SHP77 (cell line): ENCODE data around the gene ALOXE3.
"Not testable (repeated sequence)": the region's sequence is repeated elsewhere in the genome, so short reads cannot be mapped to it uniquely, and the experiment has no call there.

Experiments used
- DNase-seq, 2 experiments: peaks; one replicate each; lab custom pipeline; 2025; lab: John Stamatoyannopoulos, UW

The ALOXE3 gene

DNA sequence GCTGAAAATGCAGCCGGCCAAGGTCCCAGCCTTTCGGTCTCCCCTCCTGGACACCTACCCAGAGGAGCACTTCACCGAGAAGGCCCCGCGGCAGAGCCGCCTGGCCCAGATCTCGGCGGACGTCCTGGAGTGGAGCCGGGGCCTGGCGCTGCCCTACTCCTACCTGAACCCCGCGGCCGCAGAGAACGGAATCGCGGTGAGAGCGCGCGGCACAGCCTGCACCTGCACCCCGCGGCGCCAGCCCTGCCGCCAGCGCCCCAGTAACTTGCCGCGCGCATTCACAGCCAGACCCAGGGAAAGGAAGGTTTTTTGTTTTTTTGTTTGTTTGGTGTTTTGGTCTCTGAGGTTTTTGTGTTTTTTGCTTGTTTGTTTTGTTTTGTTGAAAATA is 46.0 kb downstream of the ALOXE3 start:
- DNase-seq = no peak

DNA sequence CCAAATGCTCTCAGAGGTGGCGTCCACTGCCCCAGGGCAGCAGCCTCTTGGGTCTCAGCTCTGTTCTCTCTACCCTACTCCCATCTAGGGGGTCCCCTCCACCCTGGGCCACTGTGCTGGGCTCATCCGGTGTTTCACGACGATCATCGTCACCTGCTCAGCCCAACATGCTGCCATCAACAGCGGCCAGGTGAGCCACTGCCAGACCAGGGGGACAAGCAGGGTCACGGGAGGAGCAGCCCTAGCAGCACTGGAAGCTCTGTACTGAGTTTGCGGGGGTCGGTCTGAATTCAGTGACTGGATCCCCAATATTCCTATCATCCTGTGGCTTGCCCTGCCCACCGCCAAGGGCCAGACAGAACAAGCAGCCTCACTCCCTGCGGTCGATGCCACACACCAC is 46.8 kb downstream of the ALOXE3 start:
- DNase-seq = no peak

DNA sequence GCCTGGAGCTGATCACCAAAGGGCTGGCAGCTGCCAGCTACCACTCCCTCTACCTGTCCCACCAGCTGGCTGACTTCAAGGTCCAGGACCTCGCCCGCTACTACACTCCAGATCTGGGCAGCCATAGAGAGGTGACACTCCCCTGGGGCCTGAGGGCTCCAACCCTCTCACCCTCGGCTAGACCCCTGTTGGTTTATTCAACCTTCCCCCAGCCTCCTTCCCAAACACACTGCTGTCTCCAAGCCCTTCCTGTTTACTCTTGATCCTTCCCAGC is 48.8 kb downstream of the ALOXE3 start:
- no peak for DNase-seq

DNA sequence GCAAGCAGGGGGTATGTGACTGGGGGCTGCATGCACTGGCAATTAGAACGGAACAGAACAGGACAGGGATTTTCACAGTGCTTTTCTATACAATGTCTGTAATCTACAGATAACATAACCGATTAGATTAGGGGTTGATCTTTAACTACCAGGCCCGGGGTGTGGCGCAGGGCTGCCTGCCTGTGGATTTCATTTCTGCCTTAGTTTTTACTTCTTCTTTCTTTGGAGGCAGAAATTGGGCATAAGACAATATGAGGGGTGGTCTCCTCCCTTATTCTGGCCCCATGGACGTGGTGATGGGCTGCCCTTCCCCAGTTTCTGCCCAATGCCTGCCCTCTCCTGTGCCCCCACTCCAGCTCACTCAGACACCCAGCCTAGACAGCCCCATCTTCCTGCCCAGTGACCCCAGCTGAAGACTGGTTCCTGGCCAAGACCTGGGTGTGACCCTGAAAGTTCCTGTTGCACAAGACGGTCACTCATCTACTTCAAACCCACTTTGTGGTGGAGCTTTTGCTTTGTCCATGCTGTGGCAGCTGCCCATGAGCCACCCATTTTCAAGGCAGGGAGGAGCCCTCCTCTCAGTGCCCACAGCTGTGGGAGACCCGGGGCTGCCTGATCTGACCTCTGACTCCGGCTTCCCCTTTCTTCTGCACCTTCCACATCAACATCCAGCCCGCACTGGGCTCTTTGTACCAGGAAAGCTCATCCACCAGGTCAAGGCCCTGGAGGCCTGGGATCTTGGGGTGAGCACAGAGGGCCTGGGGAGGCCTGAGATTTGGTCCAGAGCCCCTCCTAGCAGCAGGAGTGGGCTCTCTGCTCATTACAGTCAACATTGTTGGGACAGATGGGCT is 49.4 kb downstream of the ALOXE3 start:
- no peak for DNase-seq

DNA sequence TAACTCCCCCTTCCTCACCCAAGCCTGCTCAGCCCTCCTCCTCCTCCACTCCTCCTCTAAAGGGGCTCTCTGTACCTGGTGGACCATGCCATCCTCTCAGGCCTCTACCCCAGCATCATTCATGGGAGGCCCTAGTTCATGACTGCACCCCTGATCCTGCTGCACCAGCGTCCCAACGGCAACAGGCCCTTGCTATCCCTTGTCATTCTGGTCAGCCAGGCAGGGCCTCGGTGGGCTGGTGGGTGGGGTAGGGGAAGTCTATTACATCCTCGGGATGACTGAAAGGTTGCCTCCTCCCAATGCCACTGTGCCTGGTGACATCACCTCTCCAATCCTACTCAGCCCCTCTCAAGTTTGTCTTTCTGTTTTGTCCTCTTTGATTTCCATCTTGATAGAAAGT is 50.5 kb downstream of the ALOXE3 start:
- no peak for DNase-seq

DNA sequence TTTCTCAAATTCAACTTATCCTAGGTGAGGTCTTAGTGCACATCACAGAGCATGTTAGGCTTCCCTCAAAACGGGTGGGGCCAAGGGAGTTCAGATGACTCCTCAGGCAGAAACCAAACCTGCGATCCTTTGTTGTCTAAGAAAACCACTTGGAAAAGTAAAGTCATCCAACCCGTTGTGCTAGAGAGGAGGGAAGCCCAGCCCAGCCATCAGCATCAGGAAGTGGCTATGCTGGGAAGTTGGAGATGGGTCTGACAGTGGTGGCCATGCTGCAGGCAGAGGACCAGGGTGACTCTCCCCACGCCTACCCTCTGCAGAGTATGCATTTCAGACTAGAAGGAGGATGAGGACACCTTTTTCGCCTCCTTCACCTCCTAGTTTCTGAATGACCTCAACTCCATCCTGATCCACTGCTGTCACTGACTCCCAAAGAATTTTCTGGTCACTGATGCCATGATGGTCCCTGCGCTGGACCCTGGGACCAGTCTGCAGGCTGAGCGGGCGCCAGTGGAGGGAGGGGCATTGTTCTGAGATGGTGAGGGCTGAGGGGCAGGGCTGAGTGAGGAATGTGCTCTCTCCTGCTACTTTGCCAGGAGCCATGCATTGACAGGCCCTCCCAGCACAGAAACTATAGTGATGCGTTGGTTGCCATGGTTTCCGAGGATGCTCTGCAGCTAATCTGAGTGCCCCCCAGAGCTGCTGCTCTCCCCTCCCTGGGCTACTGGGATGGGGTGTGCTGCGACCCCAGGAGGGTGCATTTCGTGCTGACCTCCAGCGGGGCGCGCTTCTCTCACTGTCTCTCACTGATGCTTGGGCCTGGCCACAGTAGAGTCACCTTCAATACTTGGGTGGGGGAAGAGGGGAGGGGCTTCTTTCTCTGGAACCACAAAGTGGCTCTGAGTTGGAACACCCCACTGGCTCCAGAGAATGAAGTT is 51.2 kb downstream of the ALOXE3 start:
- no peak for DNase-seq

DNA sequence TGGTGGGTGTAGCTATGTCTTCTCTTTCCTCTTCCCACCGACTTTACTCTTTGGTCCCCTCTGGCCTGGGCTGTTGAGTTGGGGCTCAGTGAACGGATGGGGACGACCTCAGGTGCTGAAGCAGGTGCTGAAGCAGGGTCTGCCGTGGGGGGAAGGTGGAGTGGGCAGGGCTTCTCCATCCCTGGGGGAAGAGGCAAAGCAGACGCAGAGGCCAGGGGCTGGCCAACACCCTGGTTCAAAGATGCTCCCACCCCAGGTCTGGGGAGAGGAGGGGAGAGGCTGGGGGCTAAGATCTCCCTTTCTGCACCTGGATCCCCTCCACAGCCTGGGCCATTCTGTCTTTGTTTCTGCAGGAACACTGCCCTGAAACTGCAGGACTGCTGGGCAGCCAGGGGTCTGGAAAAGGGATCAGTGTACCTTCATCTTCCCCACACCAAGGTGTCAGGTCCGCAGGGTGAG is 53.7 kb downstream of the ALOXE3 start:
- DNase-seq = no peak

DNA sequence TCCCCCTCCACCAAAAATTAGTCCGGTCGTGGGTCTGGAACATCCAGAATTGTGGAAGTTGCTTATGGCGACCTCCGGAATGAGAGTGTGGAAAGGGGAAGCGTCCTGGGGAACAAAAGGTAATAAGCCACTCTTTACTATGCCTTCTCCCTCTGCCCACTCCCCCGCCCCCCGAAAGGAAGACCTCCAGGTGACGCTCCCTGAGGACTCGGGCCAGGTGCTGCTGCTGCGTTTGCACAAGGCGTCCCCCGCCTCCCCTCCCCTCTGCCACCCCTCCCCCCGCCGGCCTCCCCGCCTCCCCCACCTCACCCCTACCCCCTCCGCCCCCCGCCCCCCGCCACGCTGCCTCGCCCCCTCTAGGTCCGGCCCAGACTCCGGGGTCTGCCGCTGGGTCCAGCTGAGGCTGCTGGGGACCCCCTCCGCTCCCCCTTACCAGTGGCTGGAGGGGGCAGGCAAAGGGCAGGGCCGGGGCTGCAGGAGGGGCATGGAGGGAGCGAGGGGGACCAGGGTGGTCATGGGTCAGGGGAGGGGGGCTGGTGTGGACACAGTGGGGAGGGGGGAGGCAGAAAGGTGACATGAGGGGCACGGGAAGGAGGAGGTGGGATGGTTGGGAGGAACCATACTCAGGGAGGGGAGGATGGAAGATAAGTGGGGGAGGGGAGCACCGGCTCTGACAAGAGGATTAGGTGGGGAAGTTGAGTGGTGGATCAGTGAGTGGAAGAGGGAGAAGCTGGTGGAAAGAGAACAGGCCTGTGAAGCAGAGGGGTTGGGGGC is 54.4 kb downstream of the ALOXE3 start:
- no peak for DNase-seq

DNA sequence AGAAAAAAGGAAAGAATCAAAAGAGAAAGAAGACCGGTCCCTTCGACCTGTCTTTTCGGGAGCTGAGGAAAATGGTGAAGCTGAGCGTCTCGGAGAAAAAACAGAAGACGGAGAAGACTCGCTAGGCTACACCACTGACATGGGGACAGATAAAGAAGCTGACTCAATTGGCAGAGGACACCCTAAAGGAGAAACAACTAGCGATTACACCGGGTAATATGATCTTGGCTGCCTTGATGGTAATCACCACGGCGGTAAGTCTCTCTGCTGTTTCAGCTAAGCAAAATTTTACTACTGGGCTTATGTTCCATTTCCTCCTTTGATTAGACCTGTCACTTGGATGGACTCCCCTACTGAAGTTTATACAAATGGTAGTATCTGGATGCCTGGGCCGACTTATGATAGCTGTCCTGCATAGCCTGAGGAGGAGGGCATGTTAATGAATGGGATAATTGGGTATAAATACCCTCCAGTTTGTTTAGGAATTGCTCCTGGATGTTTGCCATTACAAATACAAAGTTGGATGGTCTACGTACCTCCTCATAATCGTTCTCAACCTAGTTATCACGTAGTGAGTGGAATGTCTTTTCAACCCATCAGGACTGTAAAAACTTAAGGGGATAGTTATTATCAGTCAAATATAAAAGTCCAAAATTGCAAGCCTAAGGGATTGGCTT is 55.4 kb downstream of the ALOXE3 start:
- DNase-seq = no peak

DNA sequence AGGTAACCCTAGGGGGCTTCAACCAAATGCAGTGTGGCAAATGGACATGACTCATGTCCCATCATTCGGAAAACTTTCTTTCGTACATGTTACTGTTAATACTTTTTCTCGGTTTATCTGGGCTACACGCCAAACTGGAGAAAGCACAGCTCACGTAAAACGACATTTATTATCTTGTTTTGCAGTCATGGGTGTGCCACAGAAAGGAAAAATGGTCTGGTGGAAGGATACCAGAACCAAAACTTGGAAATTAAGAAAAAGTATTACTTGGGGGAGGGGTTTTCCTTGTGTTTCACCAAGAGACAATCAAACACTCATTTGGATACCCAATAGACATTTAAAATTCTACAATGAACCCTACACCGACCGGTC is 55.9 kb downstream of the ALOXE3 start:
- DNase-seq = no peak

DNA sequence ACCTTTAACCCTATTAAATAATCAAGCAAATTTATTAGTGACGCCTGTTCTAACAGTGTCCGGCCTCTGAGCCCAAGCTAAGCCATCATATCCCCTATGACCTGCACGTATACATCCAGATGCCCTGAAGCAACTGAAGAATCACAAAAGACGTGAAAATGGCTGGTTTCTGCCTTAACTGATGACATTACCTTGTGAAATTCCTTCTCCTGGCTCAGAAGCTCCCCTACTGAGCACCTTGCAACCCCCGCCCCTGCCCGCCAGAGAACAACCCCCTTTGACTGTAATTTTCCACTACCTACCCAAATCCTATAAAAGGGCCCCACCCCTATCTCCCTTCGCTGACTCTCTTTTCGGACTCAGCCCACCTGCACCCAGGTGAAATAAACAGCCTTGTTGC is 56.5 kb downstream of the ALOXE3 start:
- DNase-seq = not testable (repeated sequence)

DNA sequence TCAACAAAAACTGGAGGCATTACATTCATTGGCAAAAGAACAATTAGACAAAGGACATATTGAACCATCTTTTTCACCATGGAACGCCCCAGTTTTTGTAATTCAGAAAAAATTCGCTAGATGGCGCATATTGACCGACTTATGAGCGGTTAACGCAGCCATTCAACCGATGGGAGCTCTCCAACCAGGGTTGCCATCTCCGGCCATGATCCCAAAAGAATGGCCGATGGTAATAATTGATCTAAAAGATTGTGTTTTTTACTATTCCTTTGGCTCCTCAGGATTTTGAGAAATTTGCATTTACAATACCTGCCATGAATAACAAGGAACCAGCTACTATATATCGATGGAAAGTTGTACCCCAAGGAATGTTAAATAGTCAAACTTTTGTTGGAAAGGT is 58.0 kb downstream of the ALOXE3 start:
- peak; percentile 84 to 94 for DNase-seq

DNA sequence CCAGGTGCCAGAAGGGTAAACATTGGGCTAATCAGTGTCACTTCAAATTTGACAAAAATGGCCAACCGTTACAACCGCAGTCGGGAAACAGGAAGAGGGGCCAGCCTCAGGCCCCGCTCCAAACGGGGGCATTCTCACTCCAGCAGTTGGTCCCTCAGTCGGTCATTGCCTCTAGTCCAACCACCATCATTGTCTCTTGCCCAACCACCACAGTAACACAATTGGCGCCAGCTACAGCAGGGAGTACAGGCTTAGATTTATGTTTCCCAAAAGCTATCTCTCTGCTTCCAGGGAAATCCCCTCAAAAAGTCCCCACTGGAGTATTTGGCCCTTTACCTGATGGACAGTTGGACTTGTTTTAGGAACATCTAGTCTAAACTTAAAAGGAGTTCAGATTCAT is 59.2 kb downstream of the ALOXE3 start:
- DNase-seq = peak; percentile 49 to 58

DNA sequence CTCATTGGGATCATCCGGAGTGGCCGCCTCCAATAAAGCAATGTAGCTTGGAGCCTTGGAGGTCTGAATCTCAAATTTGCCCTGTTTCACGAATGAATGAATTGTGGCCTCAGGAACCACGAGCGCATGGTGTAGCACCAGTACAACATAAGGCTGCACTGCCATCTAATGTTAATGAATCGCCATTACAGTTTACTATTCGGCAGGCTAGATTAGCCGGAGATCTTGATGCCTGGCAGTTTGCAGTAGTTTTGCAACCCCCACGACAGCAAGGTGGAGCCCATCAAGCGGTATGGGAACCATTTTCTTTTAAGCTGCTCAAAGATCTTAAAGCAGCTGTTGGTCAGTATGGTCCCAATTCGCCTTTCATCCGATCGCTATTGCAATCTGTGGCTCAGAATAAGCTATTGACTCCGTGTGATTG is 60.6 kb downstream of the ALOXE3 start:
- peak; percentile 90 to 95 for DNase-seq

DNA sequence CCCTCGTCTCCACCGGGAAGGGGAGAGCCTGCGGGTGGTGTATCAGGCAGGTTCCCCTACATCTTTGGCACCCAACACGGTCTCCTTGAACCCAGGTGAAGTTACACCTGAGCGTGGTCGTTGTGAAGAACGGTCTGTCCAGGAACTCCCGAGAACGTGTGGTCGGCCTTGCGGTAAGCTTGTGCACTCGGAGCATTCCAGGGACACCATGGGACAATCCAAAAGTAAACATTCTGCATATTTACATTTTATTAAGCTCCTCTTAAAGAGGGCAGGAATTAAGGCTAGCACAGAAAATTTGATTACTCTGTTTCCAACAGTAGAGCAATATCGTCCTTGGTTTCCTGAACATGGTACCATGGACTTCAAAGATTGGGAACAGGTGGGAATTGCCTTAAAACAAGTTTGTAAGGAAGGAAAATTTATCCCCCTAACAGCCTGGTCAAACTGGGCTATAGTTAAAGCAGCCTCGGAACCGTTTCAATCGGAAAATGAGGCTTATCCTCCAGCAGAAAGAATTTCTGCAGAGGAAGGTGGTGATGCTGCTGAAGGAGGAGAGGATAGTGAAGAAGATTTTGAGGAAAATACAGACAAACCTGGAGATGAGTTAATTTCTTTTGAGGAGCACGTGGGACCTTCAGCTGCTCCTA is 61.2 kb downstream of the ALOXE3 start:
- DNase-seq = no peak

DNA sequence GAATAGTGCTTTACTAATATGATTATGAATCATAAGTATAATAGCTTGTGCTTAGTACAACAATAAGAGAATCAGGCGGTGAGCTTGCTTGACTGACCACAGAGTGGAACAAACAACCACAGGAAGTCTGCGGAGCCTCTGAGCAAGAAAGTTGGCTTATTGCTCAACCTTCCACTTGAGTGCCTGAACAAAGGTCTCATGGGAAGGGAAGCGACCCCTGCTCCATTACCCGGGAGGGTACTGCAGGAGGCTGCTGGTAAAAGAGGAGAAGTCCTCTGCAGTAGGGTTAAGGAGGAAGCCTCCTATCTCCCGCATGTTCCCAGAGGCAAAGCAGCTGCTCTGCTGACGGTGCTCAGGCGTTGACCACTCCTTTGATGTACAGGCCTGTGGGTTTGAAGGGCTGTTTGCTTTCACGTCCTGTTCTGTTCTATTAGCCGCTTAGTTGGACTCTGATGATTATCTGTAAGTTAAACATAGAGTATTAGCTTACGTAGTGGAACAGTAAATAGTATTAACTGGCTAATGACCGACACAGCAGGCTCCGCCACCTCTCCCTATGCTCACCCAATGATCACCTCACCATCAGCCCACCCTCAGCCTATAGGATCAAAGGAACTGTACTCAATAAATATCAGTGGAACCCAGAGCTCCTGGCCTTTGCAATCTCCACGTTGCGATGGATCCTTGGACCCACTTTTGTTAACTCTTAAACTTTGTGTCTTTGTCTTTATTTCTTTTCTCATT is 61.9 kb downstream of the ALOXE3 start:
- peak in 1 of 2 experiments; percentile 20 for DNase-seq

DNA sequence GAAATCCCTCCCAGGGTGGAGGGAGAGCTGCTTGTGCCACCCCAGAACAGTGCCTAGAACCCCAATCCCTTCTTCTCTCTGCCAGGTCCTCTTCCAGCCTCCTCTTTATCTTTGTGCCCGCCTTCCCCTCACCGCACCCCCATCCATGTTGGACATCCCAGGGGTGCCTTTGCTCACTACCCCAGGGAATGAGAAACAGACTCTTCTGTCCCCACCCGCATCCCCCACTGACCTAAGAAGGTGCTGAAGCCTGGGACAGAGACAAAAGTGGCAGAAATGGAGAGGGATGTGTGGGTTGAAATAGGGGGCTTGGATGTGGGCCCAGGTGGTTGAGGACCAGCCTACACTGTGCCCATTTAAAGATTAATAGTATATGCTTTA is 62.5 kb downstream of the ALOXE3 start:
- DNase-seq = no peak

DNA sequence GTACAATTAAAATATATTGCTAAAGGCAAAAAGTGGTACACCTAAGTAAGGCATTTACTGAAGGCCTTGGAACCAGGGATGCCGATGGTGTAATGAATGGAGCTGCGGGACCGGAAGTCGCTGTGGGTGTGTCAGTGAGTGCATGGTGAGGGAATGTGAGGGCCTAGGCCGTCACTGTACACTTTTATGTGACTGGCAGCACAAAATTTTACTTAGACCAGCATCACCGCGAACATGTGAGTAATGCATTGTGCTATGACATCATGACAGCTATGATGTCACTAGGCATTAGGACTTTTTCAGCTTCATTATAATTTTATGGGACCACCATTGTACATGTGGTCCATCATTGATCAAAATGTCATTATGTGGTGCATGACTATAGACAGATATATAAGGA is 64.7 kb downstream of the ALOXE3 start:
- DNase-seq = no peak

DNA sequence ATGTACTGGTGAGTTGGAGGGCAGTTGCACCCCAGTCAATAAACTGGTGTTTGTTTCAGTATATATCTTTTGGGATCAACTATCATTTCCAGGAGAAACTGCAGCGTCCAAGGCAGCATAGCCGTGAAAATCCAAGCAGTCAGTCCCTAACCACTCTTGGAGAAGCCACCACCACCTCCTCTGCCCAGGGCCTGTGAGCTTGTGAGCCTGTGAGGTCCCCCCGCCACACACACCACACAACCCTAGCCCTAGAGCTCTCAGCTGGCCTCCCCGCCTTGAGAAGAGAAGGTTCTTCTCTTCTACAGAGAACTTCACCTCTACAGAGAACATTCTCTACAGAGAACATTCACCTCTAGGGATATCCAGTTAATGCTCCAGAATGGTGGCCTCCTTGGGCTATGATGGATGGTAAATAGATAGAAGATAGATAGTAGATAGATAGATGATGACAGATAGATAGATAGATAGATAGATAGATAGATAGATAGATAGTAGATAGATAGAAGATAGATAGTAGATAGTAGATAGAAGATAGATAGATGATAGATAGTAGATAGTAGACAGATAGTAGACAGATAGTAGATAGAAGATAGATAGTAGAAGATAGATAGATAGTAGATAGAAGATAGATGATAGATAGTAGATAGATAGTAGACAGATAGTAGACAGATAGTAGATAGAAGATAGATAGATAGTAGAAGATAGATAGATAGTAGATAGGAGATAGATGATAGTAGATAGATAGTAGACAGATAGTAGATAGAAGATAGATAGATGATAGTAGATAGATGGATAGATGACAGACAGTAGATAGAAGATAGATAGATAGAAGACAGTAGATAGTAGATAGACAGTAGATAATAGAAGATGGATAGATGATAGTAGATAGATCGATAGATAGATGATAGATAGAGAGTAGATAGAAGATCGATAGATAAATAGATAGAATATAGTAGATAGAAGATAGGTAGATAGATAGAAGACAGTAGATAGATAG is 65.8 kb downstream of the ALOXE3 start:
- DNase-seq = no peak
